Measurements from ENCODE around the gene CCDC15.
"Not testable (repeated sequence)": the region's sequence is repeated elsewhere in the genome, so short reads cannot be mapped to it uniquely, and the experiment has no call there.

The CCDC15 gene

GRCh38 chr11:125084057-125084416, 130.0 kb downstream of the CCDC15 start:
- DNase-seq: no peak

- no peak for DNase-seq
Observed at GRCh38 chr11:125084761-125085231, 130.8 kb downstream of the CCDC15 start.

- DNase-seq: no peak
Observed at GRCh38 chr11:125085301-125086081, 131.5 kb downstream of the CCDC15 start.

- no peak for DNase-seq
Observed at GRCh38 chr11:125086633-125087296, 132.8 kb downstream of the CCDC15 start.

- DNase-seq: no peak
Observed at GRCh38 chr11:125088123-125088522, 134.1 kb downstream of the CCDC15 start.

GRCh38 chr11:125088576-125089455, 134.8 kb downstream of the CCDC15 start:
- no peak for DNase-seq

- not testable (repeated sequence) for DNase-seq
Observed at GRCh38 chr11:125089481-125089880, 135.5 kb downstream of the CCDC15 start.

GRCh38 chr11:125090151-125090550, 136.1 kb downstream of the CCDC15 start:
- not testable (repeated sequence) for DNase-seq

GRCh38 chr11:125090816-125091215, 136.8 kb downstream of the CCDC15 start:
- DNase-seq: no peak

All from NCI-H2171 (cell line).